HG02938 (cell line): Measurements from ENCODE around the gene ENTPD8.
"Not testable (repeated sequence)": the region's sequence is repeated elsewhere in the genome, so short reads cannot be mapped to it uniquely, and the experiment has no call there.

Experiments
- ATAC-seq: cut with Tn5 transposase; IDR thresholded peaks from one replicate; pipeline ENCODE4 v1.9.1; 2021; ENCODE audit warnings: mild to moderate bottlenecking, moderate library complexity; ENCODE audit not compliant: unreplicated experiment

Gene ENTPD8

GRCh38 chr9:137396634-137397367 is 44.4 kb downstream of the ENTPD8 start:
- ATAC-seq = no peak

GRCh38 chr9:137396227-137396626 is 44.9 kb downstream of the ENTPD8 start:
- ATAC-seq = no peak

- ATAC-seq = no peak
Measured at GRCh38 chr9:137395666-137396010, 45.5 kb downstream of the ENTPD8 start.

GRCh38 chr9:137394866-137395665 is 46.1 kb downstream of the ENTPD8 start:
- no peak for ATAC-seq

DNA sequence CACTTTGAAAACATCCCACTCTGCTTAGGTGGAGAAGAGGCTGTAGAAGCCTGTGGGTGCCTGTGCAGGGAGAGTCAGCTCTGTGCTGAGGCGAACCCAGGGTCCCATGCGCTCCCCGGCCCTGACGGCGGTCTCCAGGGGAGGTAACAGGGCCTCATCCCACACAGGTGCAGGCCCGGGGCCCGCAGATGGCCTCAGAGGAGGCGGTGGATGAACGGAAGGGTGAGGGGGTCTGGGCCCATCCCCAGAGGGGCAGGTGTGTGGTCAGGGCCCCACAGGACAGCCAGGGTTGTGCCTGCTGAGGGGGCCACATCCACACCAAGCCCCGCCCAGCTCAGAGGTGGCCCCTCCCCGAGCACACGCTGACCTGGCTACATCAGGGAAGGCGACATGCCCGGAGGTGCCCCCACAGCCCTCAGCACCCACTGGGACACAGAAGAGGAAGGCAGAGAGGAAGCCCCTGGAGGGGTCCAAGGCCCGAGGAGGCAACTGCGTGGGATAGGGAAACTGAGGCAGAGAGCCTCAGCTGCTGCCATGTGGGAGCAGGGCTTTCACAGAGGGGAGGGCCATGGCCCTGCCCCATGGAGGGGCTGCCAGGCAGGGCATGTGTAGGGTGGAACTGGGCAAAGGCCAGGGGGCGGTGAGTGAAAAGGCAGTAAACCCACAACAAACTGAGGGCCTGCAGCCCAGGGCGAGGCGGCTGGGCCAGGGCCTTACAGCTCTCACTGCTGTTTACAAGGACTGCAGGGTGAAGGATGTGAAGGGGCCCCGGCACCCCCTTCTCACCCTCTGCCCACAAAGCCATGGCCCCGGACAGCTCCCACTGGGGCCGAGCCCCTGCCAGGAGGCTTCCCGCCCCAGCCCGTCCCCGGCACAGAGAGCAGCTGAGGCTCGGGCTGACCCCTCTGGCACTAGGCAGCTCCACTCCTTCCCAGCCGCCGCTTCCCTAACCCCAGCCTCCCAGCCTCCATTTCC is 47.7 kb downstream of the ENTPD8 start:
- ATAC-seq = no peak

- ATAC-seq = no peak
Measured at GRCh38 chr9:137392232-137393007, 48.7 kb downstream of the ENTPD8 start.

DNA sequence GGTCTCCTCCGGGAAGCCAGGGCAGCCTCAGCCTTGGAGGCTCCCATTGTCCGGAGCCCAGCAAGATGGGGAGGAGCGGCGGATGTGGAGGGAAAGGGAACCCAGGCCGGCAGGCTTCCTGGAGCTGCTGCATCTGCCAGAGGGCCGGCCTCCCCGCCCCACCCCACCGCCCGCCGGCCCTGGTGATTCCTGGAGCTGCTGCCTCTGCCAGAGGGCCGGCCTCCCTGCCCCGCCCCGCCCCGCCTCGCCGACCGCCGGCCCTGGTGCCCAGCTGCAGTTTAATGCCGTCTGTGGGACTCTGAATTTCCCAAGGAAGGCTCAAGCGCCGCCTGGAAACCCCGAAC is 49.8 kb downstream of the ENTPD8 start:
- no peak for ATAC-seq

DNA sequence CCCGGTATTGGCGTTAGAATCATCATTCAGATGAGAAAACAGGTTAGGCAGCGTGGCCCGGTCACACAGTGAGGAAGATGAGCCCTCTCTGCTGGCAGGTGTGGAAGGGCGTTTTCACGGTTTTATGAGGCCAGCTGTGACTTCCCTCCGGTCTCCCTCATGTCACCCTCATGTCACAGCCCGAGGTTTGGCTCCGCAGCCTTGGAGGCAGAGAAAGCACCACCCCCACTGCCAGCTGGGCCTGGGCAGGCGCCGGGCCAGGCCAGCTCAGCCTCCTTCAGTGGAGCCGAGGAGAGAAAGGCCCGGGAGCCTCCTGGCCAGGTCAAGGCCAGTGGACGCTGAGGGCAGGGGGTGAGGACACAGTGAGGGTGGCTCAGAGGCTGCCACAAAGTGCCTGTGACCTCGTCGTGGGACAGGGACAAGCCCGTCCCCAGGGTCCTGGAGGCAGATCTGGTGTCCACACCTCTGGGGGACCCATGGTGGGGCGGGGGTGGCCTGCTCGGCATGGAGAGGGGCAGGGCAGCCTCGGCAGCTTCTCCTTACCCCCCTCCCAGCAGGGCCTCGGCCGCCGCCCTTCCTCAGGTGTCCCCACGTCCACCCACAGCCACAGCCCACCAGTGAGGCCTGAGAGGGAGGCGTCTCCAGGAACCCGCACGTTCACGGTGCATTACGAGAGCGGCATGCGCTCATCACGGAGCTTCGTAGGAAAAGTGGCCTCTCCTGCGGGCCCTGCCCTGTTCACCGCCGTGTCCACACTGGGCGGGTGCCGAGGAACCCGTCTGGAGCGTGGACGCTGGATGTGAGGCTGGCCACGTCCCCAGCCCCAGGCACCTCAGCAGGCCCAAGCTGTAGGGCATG is 50.4 kb downstream of the ENTPD8 start:
- ATAC-seq = no peak

- no peak for ATAC-seq
Measured at GRCh38 chr9:137389428-137389746, 51.8 kb downstream of the ENTPD8 start.

DNA sequence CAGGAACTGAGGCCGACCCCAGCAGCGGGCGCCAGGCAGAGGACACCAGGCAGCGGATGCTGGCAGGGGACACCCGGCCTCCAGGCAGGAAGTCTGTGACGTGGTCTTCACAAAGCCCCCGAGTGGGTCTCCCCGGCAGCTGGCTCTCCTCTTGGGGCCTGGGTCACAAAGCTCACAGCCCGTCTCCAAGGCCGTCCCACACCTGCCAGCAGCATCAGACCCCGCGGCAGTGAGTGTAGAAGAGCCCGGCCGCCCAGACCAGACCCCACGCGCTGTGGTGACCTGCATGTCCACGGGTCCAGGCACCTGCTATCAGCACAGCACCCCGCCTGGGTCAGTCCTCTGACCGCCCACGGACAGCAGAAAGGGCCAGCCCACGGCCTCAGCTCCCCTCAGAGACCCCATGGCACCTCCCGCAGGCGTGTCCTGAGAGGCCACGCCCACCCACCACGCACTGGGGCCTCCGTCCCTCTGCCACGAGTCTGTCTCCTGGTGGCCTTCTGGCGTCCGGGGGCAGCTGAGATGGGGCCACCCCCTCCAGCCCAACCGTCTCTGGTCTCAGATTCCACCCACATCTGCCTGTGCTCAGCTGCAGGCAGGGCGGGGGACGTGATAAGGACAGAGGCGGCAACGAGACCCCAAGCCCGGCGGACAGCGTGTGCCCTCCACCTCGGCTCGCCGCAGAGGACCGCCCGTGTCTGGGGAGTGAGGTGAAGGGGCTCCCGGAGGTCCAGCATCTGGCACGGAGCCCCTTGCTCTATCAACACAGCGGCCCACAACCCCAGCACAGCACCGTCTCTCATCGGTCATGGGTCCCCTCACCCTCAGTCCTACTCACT is 52.3 kb downstream of the ENTPD8 start:
- no peak for ATAC-seq

DNA sequence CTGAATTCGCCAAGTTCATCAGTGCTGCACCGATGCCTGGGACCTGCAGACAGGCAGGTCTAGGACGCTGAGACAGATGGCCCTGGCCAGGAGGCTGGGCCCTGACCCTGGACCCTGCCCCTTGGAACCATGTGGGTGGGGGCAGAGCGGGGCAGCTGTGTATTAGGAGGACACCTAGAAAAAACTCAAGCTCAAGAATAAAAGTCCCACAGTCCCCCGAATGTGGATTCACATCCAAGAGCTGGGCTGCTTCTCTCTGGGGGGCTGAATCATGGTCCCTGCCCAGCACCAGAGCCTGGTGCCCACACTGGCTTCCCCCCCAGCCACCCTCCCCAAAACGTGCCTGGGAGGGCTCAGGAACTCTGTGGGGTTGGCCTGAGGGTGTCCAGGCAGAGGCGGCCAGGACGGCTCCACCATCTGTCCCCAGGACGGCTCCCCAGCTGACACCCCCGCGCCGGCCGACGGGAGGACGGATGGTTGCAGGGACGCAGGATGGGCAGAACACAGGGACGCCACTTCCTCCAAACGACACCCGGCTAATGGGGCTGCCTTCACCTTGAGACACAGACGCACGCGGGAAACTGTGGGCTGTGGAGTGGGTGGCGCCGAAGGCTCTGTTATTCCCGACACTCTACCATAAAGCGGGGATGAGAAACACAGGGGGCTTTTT is 53.1 kb downstream of the ENTPD8 start:
- no peak for ATAC-seq

GRCh38 chr9:137387114-137387890 is 53.9 kb downstream of the ENTPD8 start:
- ATAC-seq = no peak

DNA sequence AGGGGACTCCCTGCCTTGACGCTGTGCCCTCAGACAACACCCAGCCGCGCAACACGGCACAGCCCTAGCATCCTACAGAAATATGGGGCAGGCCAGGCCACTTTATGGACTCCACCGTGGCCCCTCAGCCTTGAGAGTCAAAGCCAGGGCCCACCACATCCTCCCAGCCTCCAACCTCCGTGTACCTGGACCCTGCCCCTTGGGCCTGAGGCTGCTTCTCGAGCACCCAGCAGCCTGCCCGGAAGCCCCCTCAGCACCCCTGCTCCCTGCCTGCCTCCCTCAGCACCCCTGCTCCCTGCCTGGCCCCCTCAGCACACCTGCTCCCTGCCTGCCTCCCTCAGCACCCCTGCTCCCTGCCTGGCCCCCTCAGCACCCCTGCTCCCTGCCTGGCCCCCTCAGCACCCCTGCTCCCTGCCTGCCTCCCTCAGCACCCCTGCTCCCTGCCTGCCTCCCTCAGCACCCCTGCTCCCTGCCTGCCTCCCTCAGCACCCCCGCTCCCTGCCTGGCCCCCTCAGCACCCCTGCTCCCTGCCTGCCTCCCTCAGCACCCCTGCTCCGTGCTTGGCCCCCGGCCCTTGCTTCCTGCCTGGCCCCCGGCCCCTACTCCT is 54.5 kb downstream of the ENTPD8 start:
- not testable (repeated sequence) for ATAC-seq

GRCh38 chr9:137385061-137385655 is 56.0 kb downstream of the ENTPD8 start:
- ATAC-seq = no peak
